HG03045 (cell line): Measurements from ENCODE around the gene TAT.
"Not testable (repeated sequence)": the region's sequence is repeated elsewhere in the genome, so short reads cannot be mapped to it uniquely, and the experiment has no call there.

Experiments
- ATAC-seq: cut with Tn5 transposase; IDR thresholded peaks from one replicate; pipeline ENCODE4 v1.9.1; 2021; ENCODE audit warnings: mild to moderate bottlenecking, moderate library complexity; ENCODE audit not compliant: unreplicated experiment

The TAT gene

GRCh38 chr16:71585318-71585703 is 8.4 kb upstream of the TAT start:
- no peak for ATAC-seq

DNA sequence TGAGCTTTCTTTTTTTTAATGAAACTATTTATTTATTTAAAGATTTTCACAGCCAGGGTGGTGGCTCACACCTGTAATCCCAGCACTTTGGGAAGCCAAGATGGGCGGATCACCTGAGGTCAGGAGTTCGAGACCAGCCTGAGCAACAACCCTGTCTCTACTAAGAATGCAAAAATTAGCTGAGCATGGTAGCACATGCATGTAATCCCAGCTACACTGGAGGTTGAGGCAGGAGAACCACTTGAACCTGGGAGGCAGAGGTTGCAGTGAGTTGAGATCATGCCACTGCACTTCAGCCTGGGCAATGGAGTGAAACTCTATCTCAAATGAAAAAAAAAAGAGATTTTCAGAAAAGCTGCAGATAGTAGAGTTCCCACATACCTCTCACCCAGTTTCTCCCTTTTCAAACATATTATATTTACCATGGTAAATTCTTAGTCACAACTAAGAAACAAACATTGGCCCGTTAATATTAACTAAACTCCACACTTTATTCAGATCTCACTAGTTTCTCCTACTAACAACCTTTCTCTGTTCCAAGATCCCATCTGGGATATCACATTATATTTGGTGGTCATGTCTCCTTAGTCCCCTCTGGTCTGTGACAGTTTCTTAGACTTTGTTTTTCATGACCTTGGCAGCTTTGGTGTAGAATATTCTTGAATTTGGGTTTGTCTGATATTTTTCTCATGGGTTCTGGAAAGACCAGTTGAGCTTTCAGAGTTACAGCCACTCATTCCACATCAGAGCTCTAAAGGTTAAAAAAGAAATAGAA is 7.8 kb upstream of the TAT start:
- ATAC-seq, result no peak

DNA sequence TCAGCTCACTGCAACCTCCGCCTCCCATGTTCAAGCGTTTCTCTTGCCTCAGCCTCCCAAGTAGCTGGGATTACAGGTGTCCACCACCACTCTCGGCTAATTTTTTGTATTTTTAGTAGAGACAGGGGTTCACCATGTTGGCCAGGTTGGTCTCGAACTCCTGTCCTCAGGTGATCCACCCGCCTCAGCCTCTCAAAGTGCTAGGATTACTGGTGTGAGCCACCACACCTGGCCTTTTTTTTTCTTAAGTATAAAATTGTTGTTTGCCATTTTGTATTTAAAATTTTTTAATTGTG is 5.6 kb upstream of the TAT start:
- ATAC-seq, result not testable (repeated sequence)

GRCh38 chr16:71574702-71575101 is 2.2 kb downstream of the TAT start:
- no peak for ATAC-seq

DNA sequence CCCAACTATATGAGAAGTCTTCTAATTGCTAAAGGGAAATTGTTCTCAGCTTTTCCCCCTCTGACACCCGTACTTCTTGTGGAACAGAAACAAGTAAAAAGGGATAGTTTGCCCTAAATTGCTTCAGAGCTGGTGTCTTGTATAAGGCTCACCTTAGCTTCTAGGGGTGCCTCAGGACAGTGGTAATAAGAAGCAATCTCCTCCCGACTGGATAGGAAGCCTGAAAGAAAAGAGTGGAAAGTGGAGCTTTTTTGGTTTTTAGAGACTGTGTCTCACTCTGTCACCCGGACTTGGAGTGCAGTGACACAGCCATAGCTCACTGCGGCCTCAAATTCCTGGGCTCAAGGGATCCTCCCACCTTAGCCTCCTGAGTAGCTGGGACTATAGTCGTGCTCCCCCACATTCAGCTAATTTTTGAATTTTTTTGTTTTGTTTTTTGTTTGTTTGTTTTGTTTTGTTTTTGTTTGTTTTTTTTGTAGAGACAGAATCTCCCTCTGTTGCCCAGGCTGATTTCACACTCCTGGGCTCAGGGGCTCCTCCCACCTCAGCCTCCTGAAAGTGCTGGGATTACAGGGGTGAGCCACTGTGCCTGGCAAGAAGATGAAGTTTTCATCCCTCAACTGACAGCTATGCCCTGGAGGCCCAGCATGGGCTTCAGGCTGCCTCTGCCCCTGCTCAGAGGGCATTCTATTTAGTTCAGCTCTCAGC is 3.4 kb downstream of the TAT start:
- ATAC-seq, result no peak

DNA sequence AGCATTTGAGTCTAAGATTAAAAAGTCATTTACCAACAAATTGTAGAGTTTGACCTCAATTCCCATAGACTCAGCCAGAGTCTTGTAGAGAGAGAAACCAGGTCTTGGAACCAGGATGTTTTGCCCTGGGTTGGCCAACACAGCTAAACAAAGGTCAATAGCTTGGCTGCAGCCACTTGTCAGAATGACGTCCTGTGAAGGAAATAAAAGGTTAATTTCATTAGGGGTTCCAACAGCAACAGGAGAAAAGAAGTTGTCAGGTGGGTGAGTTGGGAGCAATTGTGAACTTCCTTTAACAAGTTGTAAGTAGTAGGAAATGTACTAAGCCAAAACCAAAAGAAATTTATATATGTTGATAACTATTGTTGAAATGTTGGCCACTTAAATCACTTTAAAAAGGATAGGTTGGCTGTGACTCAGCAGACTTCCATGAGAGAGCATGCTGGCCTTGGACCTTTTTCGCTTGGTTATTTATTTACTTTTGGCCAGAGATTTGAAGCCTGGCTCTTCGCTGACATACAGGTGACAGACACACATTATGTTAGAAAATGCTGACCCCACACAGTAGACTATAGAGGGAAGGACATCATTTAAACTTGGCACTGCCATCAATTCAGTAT is 4.3 kb downstream of the TAT start:
- no peak for ATAC-seq

DNA sequence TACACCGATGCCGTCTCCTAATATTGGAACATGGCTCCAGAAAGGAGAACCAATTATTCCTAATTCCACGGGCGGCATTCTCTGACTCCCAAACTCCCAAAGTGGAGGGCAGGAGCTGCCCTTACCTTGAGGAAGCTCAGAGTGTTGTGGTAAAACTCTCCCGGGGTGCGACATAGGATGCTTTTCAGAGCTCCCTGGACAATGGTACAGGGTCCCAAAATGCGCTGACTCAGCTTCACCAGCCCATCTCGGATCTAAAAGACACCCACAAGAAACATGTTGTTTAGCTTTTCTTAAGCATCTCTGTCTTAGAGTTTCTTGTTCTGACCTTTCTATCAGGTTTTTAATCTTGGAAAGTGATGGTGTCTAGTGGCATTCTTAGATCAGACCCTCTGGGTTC is 6.7 kb downstream of the TAT start:
- no peak for ATAC-seq

- ATAC-seq, result no peak
Measured at GRCh38 chr16:71569621-71570020, 7.3 kb downstream of the TAT start.

DNA sequence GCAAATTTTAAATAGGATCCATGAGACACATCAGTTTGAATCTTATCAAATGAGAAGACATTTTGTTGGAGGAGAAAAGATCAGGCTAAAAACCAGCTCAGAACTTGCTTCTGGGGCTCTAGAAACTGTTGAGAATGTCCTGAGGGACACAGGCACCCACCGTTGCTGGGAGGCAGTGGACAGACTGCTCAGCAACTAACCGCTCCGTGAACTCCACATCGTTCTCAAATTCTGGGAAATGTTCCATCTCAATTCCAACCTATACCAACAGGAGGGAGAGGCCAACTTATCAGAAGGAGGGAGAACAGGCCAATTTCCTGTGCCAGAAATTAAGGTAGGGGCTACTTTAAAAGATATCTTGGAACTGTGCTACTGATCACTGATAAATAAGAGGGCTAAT is 8.3 kb downstream of the TAT start:
- no peak for ATAC-seq

DNA sequence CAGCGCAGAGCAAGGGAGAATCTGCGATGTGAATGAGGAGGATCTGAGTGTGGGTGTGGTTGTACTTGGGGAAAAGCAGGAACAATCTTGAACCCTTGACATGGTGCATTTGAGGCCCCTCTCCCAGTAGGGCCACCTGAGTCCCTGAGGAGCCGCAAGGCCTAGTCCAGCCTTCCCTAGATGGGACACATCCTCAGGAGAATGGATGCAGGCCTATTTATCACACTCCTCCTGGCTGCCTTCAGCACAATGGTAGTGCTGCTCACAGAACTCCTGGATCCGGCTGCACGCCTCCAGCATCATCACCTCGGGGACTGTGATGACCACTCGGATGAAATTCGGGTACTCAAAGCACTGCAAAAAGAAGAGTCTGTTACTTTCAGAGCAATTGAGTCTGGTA is 9.0 kb downstream of the TAT start:
- ATAC-seq, result no peak

DNA sequence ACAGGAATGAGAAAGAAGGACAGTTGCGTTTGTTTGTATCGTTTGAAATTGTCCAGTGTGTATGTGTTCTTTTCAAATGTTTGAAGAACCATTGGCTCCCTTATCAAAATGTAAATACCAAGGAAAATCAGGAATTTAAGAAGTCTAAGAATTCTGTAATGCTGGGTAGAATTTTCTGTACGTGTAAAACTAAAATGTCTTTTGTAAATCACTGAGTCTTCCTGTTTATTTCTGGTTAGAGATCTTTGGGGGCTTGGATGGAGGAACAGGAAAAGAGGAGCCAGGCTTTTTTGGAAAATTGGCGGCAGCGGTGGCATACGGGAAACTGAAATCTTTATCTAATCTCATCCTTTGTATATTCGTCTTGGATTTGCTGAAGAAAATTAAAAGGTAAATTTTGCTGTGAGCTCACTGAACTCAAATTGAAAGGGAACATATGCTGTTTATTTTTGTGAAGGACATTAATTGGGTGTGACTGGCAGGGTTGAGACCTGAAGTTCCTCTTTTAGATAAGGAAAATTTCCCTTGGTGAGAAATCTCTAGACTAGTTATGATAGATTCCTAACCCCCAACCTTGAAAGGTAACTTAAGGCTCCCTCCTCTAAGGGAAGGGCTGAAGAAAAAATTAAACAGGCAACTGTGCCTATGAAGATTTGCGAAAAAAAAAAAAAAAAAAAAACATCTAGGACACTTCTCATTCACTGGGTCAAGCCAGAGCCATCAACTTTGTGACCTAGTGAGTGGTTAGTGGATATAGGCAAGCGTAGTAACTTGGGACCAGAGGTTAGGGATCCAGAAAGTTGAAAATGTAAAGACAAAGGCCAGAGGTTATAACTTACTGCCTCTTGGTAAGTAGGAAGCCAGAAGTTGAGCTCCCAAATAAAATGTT is 10.8 kb downstream of the TAT start:
- no peak for ATAC-seq

DNA sequence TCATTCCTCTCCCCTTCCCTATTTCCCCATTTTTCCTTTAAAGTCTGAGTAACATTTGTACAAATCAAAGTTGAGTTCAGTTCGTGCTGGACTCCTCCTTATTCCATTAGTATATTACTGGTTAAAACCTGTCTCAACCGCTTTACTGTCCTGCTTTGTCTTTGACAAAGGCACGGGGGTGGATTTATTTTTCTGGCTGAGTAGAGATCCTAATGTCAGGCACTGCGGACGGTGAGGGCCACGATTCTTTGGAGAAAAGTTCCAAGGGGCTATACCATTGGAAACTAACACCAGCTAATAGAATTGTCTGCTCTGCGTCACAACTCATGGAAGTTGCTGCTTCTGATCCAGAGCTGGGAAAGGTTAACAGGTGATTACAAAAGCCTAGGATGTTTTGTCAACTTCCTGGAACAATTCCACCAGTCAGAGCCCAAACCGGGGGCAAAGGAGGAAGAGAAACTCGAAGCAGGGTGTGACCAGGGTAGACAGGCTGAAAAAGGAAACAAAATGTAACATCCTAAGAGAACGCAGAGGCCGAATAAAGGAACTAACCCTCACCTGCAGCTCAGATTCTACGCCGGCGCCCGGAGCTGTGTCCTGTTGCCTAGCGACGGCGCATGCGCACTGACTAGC is 12.4 kb downstream of the TAT start:
- ATAC-seq, result peak; percentile 1

DNA sequence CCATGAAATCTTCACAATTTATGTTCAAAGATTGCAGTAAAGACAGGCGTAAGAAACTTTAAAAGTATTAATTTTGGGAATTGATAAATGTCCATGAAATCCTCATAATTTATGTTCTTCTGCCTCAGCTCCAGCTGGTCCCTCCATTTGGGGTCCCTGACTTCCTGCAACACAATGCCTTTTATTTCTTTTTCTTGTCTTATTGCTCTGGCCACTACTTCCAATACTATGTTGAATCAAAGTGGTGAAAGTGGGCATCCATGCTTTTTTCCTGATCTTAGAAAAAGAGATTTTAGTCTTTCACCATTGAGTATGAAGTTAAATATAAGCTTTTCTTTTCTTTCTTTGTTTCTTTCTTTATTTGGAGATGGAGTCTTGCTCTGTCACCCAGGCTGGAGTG is 14.3 kb downstream of the TAT start:
- ATAC-seq, result no peak

GRCh38 chr16:71561886-71562285 is 15.0 kb downstream of the TAT start:
- not testable (repeated sequence) for ATAC-seq

GRCh38 chr16:71559855-71560254 is 17.0 kb downstream of the TAT start:
- no peak for ATAC-seq

GRCh38 chr16:71557954-71558582 is 18.8 kb downstream of the TAT start:
- no peak for ATAC-seq

DNA sequence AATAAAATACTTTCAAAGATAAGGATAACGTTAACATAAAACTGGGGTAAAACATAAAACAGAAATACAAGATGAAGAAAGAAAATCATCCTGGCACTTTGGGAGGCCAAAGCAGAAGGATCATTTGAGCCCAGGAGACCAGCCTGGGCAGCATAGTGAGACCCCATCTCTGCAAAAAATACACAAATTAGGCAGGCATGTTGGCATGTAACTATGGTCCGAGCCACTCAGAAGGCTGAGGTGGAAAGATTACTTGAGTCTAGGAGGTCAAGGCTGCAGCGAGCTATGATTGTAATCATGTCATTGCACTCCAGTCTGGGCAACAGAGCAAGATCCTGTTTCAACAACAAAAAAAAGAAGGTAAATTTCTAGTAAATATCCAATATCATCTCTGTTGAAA is 19.6 kb downstream of the TAT start:
- ATAC-seq, result no peak

GRCh38 chr16:71555230-71555891 is 21.5 kb downstream of the TAT start:
- no peak for ATAC-seq

GRCh38 chr16:71552698-71553503 is 24.0 kb downstream of the TAT start:
- ATAC-seq, result no peak
